SHP77 treated with DMSO at 0.1 percent for 48 hours (cell line): ENCODE results near the gene CRYGA.
"Not testable (repeated sequence)": the region's sequence is repeated elsewhere in the genome, so short reads cannot be mapped to it uniquely, and the experiment has no call there.

ENCODE experiments used
- DNase-seq: peaks from one replicate; lab custom pipeline; 2025; lab: John Stamatoyannopoulos, UW

CRYGA gene

GRCh38 chr2:208164951-208165755 is 1.8 kb upstream of the CRYGA start:
- DNase-seq, result no peak

- no peak for DNase-seq
Measured at GRCh38 chr2:208156439-208156838, 7.0 kb downstream of the CRYGA start.

- DNase-seq, result no peak
Measured at GRCh38 chr2:208153156-208153555, 10.2 kb downstream of the CRYGA start.

GRCh38 chr2:208150956-208151355 is 12.4 kb downstream of the CRYGA start:
- DNase-seq, result no peak

- no peak for DNase-seq
Measured at GRCh38 chr2:208150094-208150493, 13.3 kb downstream of the CRYGA start.

- DNase-seq, result no peak
Measured at GRCh38 chr2:208148803-208149202, 14.6 kb downstream of the CRYGA start.

GRCh38 chr2:208147759-208148158 is 15.6 kb downstream of the CRYGA start:
- DNase-seq, result no peak

GRCh38 chr2:208147008-208147407 is 16.4 kb downstream of the CRYGA start:
- no peak for DNase-seq

GRCh38 chr2:208146006-208146405 is 17.4 kb downstream of the CRYGA start, which contains the start of gene CRYGB:
CRYGB (minus strand) TSS chr2:208146158; CDS start chr2:208146120, 38 bp downstream.
- no peak for DNase-seq

- DNase-seq, result no peak
Measured at GRCh38 chr2:208142925-208143799, 20.2 kb downstream of the CRYGA start.

GRCh38 chr2:208142240-208142924 is 21.0 kb downstream of the CRYGA start:
- DNase-seq, result no peak

- DNase-seq, result no peak
Measured at GRCh38 chr2:208139447-208139846, 23.9 kb downstream of the CRYGA start.

GRCh38 chr2:208138334-208138733 is 25.1 kb downstream of the CRYGA start:
- DNase-seq, result not testable (repeated sequence)

GRCh38 chr2:208136716-208137094 is 26.7 kb downstream of the CRYGA start:
- no peak for DNase-seq

- no peak for DNase-seq
Measured at GRCh38 chr2:208135794-208136715, 27.3 kb downstream of the CRYGA start.

GRCh38 chr2:208134928-208135586 is 28.3 kb downstream of the CRYGA start:
- DNase-seq, result no peak

GRCh38 chr2:208130712-208131110 is 32.7 kb downstream of the CRYGA start:
- no peak for DNase-seq

GRCh38 chr2:208129744-208130711 is 33.4 kb downstream of the CRYGA start, which contains the start of gene CRYGC:
CRYGC (minus strand) TSS chr2:208129828; CDS start chr2:208129792, 36 bp downstream.
- DNase-seq, result no peak

- no peak for DNase-seq
Measured at GRCh38 chr2:208128136-208128535, 35.3 kb downstream of the CRYGA start.
